ENCODE measurements around the gene BCL6B.

GRCh38 chr17:7019367-7019766 lies 3.5 kb upstream of the BCL6B start:
- TF ChIP-seq CTCF (IDR thresholded peaks at IDR 0.05; ENCODE audit: low read length) (no peak), EZH2 (optimal IDR thresholded peaks at IDR 0.05; ENCODE audit: low read depth, low read length) (no peak), EZH2phosphoT487 (IDR thresholded peaks at IDR 0.05; ENCODE audit: low read length) (no peak)
